ENCODE results near the gene COL15A1.

Gene COL15A1

DNA sequence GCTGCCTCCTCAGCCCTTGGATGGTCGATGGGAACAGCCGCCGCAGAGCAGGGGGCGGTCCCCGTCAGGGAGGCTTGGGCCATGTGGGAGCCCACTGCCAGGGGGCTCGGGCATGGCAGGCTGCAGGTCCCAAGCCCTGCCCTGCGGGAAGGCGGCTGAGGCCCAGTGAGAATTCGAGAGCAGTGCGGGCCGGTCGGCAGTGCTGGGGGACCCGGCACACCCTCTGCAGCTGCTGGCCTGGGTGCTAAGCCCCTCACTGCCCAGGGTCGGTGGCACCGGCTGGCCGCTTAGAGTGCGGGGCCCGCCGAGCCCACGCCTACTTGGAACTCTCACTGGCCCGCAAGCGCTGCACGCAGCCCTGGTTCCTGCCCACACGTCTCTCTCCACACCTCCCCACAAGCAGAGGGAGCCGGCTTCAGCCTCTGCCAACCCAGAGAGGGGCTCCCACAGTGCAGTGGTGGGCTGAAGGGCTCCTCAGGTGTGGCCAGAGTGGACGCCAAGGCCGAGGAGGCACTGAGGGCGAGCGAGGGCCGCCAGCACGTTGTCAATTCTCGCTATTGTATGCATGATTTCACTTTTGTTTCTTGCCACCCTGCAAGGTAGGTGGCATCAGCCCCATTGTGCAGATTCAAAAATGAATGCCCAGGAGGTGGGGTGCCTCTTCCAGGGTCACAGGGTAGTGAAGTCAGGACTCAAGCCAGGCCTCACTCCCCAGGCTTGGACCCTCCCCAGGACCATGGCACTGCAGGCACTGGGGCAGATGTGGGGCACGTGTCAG is 48.6 kb downstream of the COL15A1 start:
- TF ChIP-seq, protein P1, sequence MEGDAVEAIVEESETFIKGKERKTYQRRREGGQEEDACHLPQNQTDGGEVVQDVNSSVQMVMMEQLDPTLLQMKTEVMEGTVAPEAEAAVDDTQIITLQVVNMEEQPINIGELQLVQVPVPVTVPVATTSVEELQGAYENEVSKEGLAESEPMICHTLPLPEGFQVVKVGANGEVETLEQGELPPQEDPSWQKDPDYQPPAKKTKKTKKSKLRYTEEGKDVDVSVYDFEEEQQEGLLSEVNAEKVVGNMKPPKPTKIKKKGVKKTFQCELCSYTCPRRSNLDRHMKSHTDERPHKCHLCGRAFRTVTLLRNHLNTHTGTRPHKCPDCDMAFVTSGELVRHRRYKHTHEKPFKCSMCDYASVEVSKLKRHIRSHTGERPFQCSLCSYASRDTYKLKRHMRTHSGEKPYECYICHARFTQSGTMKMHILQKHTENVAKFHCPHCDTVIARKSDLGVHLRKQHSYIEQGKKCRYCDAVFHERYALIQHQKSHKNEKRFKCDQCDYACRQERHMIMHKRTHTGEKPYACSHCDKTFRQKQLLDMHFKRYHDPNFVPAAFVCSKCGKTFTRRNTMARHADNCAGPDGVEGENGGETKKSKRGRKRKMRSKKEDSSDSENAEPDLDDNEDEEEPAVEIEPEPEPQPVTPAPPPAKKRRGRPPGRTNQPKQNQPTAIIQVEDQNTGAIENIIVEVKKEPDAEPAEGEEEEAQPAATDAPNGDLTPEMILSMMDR (IDR thresholded peaks at IDR 0.05): no peak
- no peak for TF ChIP-seq ZFX (IDR thresholded peaks at IDR 0.05; ENCODE audit: borderline replicate concordance)

GRCh38 chr9:98992885-98993569 is 49.3 kb downstream of the COL15A1 start:
- H3K27ac ChIP-seq: no peak overlapping the region
- TF ChIP-seq ZFX (IDR thresholded peaks at IDR 0.05; ENCODE audit: borderline replicate concordance): no peak
- TF ChIP-seq, protein P1 (IDR thresholded peaks at IDR 0.05): no peak

More for the DNA sequence above, 48.6 kb downstream of the COL15A1 start:
- H3K27ac ChIP-seq: no peak overlapping the region

DNA sequence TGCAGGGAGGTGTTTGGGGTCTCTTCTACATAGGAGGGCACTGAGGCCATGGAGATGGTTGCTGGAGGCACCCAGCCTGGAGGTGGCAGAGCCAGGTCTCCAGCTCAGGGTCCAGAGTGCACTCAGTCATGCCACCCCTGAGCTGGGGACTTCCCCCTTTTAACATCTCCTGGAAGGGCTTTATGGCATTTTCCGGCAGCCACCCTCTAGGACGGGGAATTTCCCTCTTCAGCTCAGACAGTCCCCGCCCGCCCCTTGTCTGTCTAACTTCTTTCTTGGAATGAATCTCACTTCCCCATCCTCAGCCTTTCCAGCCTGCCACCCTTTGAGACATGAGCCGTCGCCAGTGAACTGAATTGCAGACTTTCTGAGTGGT is 49.9 kb downstream of the COL15A1 start:
- H3K27ac ChIP-seq: no peak overlapping the region
- no peak for TF ChIP-seq ZFX (IDR thresholded peaks at IDR 0.05; ENCODE audit: borderline replicate concordance)
- TF ChIP-seq, protein P1 (IDR thresholded peaks at IDR 0.05): no peak

- TF ChIP-seq, protein P1 (IDR thresholded peaks at IDR 0.05): no peak
- TF ChIP-seq ZFX (IDR thresholded peaks at IDR 0.05; ENCODE audit: borderline replicate concordance): no peak
- no peak overlapping the region for H3K27ac ChIP-seq
Measured at GRCh38 chr9:98994172-98995058, 50.7 kb downstream of the COL15A1 start.

- TF ChIP-seq, protein P1 (IDR thresholded peaks at IDR 0.05): no peak
- no peak for TF ChIP-seq ZFX (IDR thresholded peaks at IDR 0.05; ENCODE audit: borderline replicate concordance)
- H3K27ac ChIP-seq: no peak overlapping the region
Measured at GRCh38 chr9:98995059-98995671, 51.5 kb downstream of the COL15A1 start.

- TF ChIP-seq, protein P1 (IDR thresholded peaks at IDR 0.05): no peak
- no peak for TF ChIP-seq ZFX (IDR thresholded peaks at IDR 0.05; ENCODE audit: borderline replicate concordance)
- H3K27ac ChIP-seq: no peak overlapping the region
Measured at GRCh38 chr9:98995971-98996504, 52.3 kb downstream of the COL15A1 start.
